ENCODE measurements around the gene CSE1L. TPM values are rescaled to one million over a fixed set of nuclear protein-coding genes. Genes with fewer than 3 reads are reported as not detected.
"Not testable (repeated sequence)": the region's sequence is repeated elsewhere in the genome, so short reads cannot be mapped to it uniquely, and the experiment has no call there.

Gene CSE1L
- total and polyA plus RNA-seq, 3 donors from 2014 or later: 94.8 to 126 (median 96.6) TPM

DNA sequence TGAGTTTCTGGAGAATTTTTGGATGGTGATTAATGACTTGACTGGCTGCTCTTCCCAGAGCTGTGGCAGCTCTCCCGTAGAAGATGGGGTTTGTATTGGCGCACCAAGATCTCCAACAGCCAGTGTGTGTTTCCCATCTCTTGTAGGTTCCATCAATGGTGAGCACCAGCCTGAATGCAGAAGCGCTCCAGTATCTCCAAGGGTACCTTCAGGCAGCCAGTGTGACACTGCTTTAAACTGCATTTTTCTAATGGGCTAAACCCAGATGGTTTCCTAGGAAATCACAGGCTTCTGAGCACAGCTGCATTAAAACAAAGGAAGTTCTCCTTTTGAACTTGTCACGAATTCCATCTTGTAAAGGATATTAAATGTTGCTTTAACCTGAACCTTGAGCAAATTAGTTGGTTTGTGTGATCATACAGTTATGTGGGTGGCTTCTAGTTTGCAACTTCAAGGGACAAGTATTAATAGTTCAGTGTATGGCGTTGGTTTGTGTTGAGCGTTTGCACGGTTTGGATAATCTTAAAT, 50.2 kb downstream of the CSE1L start:
- intact Hi-C loops (cut with DNase I; ENCODE audit: low total_unique reads): no loop called here
- no peaks in the 10 kb centered on the region for H3K9me3 ChIP-seq
- TF ChIP-seq POLR2A (IDR thresholded peaks at IDR 0.05): no peak
- TF ChIP-seq, protein P1, sequence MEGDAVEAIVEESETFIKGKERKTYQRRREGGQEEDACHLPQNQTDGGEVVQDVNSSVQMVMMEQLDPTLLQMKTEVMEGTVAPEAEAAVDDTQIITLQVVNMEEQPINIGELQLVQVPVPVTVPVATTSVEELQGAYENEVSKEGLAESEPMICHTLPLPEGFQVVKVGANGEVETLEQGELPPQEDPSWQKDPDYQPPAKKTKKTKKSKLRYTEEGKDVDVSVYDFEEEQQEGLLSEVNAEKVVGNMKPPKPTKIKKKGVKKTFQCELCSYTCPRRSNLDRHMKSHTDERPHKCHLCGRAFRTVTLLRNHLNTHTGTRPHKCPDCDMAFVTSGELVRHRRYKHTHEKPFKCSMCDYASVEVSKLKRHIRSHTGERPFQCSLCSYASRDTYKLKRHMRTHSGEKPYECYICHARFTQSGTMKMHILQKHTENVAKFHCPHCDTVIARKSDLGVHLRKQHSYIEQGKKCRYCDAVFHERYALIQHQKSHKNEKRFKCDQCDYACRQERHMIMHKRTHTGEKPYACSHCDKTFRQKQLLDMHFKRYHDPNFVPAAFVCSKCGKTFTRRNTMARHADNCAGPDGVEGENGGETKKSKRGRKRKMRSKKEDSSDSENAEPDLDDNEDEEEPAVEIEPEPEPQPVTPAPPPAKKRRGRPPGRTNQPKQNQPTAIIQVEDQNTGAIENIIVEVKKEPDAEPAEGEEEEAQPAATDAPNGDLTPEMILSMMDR (IDR thresholded peaks at IDR 0.05): no peak
- no peak for DNase-seq
- 90 to 97% methylated on average over 7 of the region's 7 CpGs for WGBS, 2 donors
- no peaks in the 10 kb centered on the region for H3K4me1 ChIP-seq
- no peak overlapping the region for H3K27ac ChIP-seq
- no peaks in the 10 kb centered on the region for H3K36me3 ChIP-seq (ENCODE audit: low read depth, missing control alignments)
- H3K4me3 ChIP-seq: no peak overlapping the region
- no peaks in the 10 kb centered on the region for H3K27me3 ChIP-seq

DNA sequence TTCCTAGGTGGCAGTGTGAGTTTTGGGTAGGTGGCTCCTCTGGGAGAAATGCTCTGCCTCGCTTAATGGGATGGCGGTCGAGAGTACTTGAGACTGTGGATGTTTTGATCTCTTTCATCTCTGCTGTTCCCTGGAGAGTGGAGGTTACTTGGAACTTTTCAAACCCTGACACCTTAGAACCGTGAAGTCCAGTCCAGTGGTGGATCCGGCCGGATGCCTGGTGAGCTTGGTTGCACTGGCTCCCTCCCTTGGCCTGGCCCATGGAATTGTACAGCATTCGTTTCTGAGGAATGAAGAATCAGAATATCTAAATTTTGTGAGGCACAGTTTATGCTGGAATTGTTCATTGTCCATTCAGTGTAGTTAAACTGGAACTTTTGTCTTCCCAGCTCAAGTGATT, 51.0 kb downstream of the CSE1L start:
- TF ChIP-seq POLR2A (IDR thresholded peaks at IDR 0.05): no peak
- TF ChIP-seq, protein P1 (IDR thresholded peaks at IDR 0.05): no peak
- Histone ChIP-seq H3K27ac (no peak overlapping the region), H3K4me1 (no peaks in the 10 kb centered on the region), H3K4me3 (no peak overlapping the region), H3K9me3 (no peaks in the 10 kb centered on the region), H3K27me3 (no peaks in the 10 kb centered on the region), H3K36me3 (ENCODE audit: low read depth, missing control alignments) (no peaks in the 10 kb centered on the region)
- 85 to 92% methylated on average over 6 to 7 of the region's 7 CpGs for WGBS, 2 donors
- no peak for DNase-seq
- intact Hi-C loops (cut with DNase I; ENCODE audit: low total_unique reads): no loop called here

DNA sequence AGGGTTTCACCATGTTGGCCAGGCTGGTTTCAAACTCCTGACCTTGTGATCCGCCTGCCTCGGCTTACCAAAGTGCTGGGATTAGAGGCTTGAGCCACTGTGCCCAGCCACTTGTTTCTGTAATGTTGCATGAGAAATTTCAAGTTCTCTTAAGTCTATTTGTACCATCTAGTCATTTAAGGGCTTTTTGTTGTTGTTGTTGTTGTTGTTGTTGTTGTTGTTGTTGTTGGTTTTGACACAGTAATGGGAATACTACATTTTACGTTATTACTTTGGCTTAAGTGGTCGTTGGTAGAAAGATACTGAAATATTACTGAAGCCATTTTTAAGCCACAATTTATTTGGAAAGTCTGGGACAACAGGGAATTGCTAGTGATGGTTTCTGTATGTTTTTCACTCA, 52.0 kb downstream of the CSE1L start:
- Histone ChIP-seq H3K27me3 (no peaks in the 10 kb centered on the region), H3K4me3 (no peak overlapping the region), H3K4me1 (no peaks in the 10 kb centered on the region), H3K36me3 (ENCODE audit: low read depth, missing control alignments) (no peaks in the 10 kb centered on the region), H3K27ac (no peak overlapping the region), H3K9me3 (no peaks in the 10 kb centered on the region)
- 87 to 92% methylated on average over 4 of the region's 4 CpGs for WGBS, 2 donors
- TF ChIP-seq, protein P1 (IDR thresholded peaks at IDR 0.05): no peak
- no peak for TF ChIP-seq POLR2A (IDR thresholded peaks at IDR 0.05)
- no peak for DNase-seq
- intact Hi-C loops (cut with DNase I; ENCODE audit: low total_unique reads): no loop called here

DNA sequence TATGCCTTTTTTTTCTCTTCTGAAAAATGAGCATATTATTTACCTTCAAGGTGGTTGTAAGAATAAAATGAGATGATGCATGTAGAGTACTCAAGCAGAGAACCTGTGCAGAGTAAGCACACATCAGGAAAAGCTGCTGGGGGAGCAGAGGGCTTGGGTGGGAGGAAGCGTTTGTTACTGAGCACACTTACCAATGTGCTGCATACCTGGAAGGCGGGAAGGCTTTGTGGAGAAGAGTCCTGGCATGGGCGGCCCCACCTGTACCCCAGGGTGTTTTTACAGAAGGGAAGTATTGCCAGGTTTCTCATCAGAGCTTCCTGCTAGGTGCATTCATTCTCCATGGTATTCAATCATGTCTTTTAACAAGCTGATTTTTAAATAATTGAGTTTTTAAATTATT, 52.9 kb downstream of the CSE1L start:
- 93 to 97% methylated on average over 3 of the region's 3 CpGs for WGBS, 2 donors
- Histone ChIP-seq H3K27me3 (no peaks in the 10 kb centered on the region), H3K9me3 (no peaks in the 10 kb centered on the region), H3K36me3 (ENCODE audit: low read depth, missing control alignments) (no peaks in the 10 kb centered on the region), H3K27ac (no peak overlapping the region), H3K4me3 (no peak overlapping the region), H3K4me1 (no peaks in the 10 kb centered on the region)
- DNase-seq: no peak
- TF ChIP-seq POLR2A (IDR thresholded peaks at IDR 0.05): no peak
- TF ChIP-seq, protein P1 (IDR thresholded peaks at IDR 0.05): no peak
- intact Hi-C loops (cut with DNase I; ENCODE audit: low total_unique reads): no loop called here

DNA sequence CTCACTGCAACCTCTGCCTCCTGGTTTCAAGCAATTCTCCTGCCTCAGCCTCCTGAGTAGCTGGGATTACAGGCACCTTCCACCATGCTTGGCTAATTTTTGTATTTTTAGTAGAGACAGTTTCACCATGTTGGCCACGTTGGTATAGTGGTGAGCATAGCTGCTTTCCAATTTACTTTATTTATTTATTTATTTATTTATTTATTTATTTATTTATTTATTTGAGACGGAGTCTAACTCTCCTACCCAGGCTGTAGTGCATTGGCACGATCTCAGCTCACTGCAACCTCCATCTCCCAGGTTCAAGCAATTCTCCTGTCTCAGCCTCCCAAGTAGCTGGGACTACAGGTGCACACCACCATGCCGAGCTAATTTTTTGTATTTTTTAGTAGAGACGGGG, 54.2 kb downstream of the CSE1L start:
- H3K9me3 ChIP-seq; H3K4me1 ChIP-seq; H3K4me3 ChIP-seq; H3K27me3 ChIP-seq; H3K27ac ChIP-seq; H3K36me3 ChIP-seq (ENCODE audit: low read depth, missing control alignments); intact Hi-C loops (cut with DNase I; ENCODE audit: low total_unique reads); DNase-seq: not testable (repeated sequence)
- WGBS, 2 donors: 77 to 86% methylated on average over 5 of the region's 5 CpGs

Measured in testis (tissue), 3 donors.